Mucosa of stomach (tissue), 1 donor: ENCODE measurements around the gene VAC14.

ENCODE experiments used
- H3K27me3 ChIP-seq: one replicate; pipeline ENCODE4 v1.7.0; 2013; ENCODE audit warnings: mild to moderate bottlenecking, low read length; ENCODE audit not compliant: control insufficient read depth, insufficient read depth
- H3K36me3 ChIP-seq: one replicate; pipeline ENCODE4 v1.7.0; 2013; ENCODE audit warnings: low read length; ENCODE audit not compliant: control insufficient read depth, insufficient read depth
- H3K4me1 ChIP-seq: one replicate; pipeline ENCODE4 v1.7.0; 2013; ENCODE audit warnings: mild to moderate bottlenecking, low read length; ENCODE audit not compliant: control insufficient read depth, insufficient read depth
- H3K4me3 ChIP-seq: one replicate; pipeline ENCODE4 v1.7.0; 2013; ENCODE audit warnings: low read length
- H3K9ac ChIP-seq: one replicate; pipeline ENCODE4 v1.7.0; 2013; ENCODE audit warnings: mild to moderate bottlenecking, low read length, moderate library complexity
- H3K9me3 ChIP-seq: one replicate; pipeline ENCODE4 v1.7.0; 2013; ENCODE audit warnings: mild to moderate bottlenecking, low read length, moderate library complexity; ENCODE audit not compliant: control insufficient read depth
- donor health status: Pancreatic carcinoma.

Gene VAC14

DNA sequence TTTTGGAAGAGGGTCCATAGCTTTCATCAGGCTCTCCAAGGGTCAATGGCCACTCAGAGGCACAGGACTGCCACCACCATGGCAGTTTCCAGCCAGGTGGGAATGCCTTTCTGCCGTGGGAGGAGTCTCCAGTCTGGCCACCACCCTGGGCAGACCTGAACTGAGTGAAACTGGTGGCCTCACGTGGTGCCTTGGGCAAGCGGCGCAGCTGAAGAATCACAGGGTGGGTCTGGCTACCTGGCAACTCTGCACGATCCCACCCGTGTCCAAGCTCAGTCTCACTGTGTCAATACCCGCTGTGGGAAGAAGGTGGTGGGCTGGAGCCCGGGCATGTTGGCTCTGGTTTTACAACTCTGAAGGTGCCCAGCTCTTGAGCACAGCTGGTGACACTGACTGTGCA, 31.8 kb downstream of the VAC14 start:
- no peaks in the 10 kb centered on the region for H3K9me3 ChIP-seq
- no peaks in the 10 kb centered on the region for H3K36me3 ChIP-seq
- peaks cover 5% of the 10 kb centered on the region for H3K4me1 ChIP-seq
- H3K9ac ChIP-seq, result no peak overlapping the region
- no peaks in the 10 kb centered on the region for H3K27me3 ChIP-seq
- H3K4me3 ChIP-seq, result no peak overlapping the region

DNA sequence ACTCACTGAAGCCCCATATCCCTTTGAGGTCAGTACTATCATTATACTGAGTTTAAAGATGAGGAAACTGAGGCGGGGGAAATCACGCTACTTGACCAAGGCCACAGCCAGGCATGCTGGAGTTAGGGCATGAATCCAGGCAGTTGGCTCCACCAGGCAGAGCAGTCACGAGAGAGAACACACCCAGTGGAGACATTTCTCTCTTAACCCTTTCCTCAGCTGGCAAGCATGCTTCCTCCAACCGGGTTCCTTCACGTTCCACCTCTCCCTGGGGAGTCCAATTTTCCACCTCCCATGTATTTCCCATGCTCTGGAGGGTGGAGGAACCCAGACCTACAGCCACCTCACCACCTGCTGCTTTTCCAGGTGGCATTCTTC, 32.8 kb downstream of the VAC14 start:
- no peaks in the 10 kb centered on the region for H3K9me3 ChIP-seq
- no peak overlapping the region for H3K9ac ChIP-seq
- H3K4me3 ChIP-seq, result no peak overlapping the region
- peaks cover 5% of the 10 kb centered on the region for H3K4me1 ChIP-seq
- H3K36me3 ChIP-seq, result no peaks in the 10 kb centered on the region
- no peaks in the 10 kb centered on the region for H3K27me3 ChIP-seq

DNA sequence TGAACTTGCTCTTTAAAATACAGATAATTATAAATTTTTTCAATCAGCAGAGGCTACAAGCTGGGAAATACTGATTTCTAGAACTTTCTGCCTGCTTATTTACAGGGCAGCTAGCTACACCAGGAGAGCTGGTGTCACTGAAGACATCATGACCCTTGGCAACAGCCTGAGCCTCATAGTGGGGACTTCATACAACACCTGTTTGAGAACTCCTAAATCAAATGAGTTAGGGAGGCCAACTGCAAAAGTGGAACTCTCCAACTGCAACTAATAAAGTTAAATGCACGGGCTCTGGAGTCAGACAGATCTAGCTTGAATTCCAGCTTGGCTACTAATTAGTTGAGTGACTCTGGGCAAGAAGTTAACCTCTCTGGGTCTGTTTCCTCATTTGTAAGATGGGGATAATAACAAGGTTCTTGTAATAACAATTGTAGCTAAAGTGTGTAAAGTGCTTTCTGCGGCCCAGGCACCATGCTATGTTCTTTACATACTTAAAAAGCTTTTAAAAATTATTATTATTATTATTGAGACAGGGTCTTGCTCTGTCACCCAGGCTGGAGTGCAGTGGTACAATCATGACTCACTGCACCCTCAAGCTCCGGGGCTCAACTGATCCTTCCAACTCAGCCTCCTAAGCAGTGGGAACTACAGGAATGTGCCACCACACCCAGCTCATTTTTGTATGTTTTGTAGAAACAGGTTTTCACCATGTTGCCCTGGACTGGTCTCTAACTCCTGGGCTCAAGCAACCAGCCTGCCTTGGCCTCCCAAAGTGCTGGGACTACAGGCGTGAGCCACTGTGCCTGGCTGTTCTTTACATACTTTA, 33.4 kb downstream of the VAC14 start:
- Histone ChIP-seq H3K4me3 (no peak overlapping the region), H3K36me3 (no peaks in the 10 kb centered on the region), H3K4me1 (peaks cover 5% of the 10 kb centered on the region), H3K27me3 (no peaks in the 10 kb centered on the region), H3K9ac (no peak overlapping the region), H3K9me3 (no peaks in the 10 kb centered on the region)

DNA sequence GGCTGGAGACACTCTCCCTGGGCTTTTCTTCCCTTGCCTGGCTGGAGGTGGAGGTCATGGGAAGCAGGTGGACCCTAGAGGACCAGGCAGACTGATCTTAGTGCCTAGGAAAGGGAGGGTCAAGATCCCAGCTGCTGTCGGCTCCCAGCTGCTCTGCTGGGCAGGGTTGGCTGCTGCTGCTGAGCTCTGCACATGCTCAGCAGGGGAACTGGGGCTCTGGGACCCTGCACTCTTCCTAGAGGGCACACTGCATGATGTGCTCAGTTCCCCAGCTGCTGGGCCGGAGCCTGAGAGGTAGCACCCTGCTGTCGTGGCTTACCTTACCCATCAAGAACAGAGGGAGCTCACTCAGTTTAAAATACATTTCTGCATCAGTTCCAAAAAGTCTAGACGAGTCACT, 34.3 kb downstream of the VAC14 start:
- no peak overlapping the region for H3K9ac ChIP-seq
- H3K9me3 ChIP-seq, result no peaks in the 10 kb centered on the region
- no peaks in the 10 kb centered on the region for H3K27me3 ChIP-seq
- H3K4me1 ChIP-seq, result peaks cover 7% of the 10 kb centered on the region
- no peaks in the 10 kb centered on the region for H3K36me3 ChIP-seq
- H3K4me3 ChIP-seq, result no peak overlapping the region

DNA sequence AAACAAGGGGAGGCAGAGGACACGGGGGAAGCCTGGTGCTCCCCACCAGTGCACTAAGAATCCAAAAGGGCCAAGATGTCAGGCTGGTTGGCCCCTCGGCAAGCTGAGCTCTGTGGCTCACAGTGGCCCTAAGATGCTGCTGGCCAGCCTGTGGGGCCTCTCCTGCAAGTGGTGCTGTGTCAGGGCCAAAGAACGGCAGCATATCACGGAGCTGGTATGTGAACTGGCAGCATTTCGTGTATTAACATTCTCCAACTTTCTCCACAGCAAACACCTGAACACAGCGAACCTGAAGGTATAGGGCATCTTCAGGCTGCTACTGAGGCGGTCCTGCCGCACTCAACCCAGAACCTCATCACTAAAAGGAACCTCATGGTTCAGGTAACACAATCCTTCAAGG, 34.8 kb downstream of the VAC14 start:
- H3K36me3 ChIP-seq, result no peaks in the 10 kb centered on the region
- H3K4me3 ChIP-seq, result no peak overlapping the region
- peaks cover 12% of the 10 kb centered on the region for H3K4me1 ChIP-seq
- H3K9me3 ChIP-seq, result no peaks in the 10 kb centered on the region
- H3K9ac ChIP-seq, result no peak overlapping the region
- no peaks in the 10 kb centered on the region for H3K27me3 ChIP-seq

DNA sequence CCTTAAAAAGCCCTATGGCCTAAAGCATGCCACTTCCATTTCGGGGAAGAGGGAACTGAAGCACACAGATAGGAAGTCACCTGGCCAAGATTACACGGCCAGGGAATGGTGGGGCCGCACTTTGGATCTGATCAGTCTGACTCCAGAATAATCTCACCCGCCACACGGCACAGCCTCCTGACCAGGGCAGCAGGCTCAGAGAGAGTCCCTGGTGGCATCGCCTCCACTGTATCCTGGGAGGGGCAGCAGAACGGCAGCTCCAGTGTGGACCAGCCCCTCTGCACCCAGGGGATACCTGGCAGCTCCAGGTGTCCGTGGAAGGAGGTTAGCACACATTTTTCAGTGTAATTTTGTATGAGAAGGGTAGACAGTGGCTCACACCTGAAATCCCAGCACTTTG, 35.5 kb downstream of the VAC14 start:
- no peaks in the 10 kb centered on the region for H3K9me3 ChIP-seq
- H3K27me3 ChIP-seq, result no peaks in the 10 kb centered on the region
- H3K36me3 ChIP-seq, result no peaks in the 10 kb centered on the region
- H3K9ac ChIP-seq, result no peak overlapping the region
- peaks cover 17% of the 10 kb centered on the region for H3K4me1 ChIP-seq
- no peak overlapping the region for H3K4me3 ChIP-seq

DNA sequence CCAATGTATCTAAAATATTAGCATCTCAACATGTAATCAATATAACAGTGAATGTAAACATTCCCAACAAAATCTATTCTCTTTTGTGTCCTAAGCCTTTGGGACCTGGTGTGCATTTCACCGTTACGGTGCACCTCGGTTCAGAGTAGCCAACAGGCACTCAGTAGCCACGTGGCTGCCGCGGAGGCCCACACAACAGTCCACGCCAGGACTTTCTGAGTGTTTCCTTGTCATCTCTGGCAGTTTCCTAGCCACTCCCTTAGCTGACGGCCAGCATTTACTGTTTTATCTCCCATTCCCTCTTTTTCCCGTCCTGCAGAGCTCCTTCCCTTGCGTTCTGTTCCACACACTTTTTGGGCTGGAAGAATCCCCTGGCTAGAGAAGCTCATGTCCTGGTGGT, 36.3 kb downstream of the VAC14 start:
- H3K27me3 ChIP-seq, result no peaks in the 10 kb centered on the region
- no peak overlapping the region for H3K9ac ChIP-seq
- no peaks in the 10 kb centered on the region for H3K36me3 ChIP-seq
- H3K4me3 ChIP-seq, result no peak overlapping the region
- no peaks in the 10 kb centered on the region for H3K9me3 ChIP-seq
- peaks cover 26% of the 10 kb centered on the region for H3K4me1 ChIP-seq

DNA sequence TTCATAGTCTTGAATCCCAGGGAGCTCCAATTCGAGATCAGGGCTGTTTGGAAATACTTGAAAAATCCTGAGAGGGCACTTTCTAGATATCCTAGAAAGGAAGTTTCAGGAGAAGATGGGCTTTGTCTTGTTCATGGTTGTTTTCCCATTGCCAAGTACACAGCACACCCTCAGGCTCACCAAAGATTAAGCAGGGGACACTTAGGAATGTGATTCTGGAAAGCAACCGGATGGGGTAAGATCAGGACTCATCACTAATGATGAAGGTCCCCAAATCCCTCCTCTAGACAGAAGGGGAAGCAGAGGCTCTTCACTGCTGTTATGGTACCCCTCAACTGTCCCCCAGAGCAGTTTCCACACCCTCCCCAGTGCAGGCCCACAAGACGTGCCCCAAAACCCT, 40.7 kb downstream of the VAC14 start:
- no peak overlapping the region for H3K9ac ChIP-seq

DNA sequence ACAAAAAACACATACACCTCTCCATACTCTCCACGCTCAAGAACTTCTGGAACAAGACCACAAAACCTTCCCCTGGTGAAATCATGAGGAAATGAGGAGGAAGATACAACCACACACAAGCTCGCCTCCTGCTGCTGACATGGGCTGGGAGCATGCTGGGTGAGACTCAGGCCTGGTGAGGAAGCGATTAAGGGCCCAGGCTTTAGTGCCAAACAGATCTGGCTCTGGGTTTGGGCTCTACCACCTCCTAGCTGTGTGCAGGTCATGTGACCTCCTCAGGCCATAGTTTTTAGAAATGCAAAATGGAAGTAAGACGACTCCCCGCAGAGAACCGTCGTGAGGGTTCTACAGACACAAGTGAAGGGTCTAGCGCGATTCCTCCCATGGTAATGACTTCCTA, 41.3 kb downstream of the VAC14 start:
- H3K27me3 ChIP-seq, result no peaks in the 10 kb centered on the region
- H3K4me3 ChIP-seq, result no peak overlapping the region
- H3K9me3 ChIP-seq, result no peaks in the 10 kb centered on the region
- H3K36me3 ChIP-seq, result peaks cover 9% of the 10 kb centered on the region
- no peak overlapping the region for H3K9ac ChIP-seq
- peaks cover 33% of the 10 kb centered on the region for H3K4me1 ChIP-seq

More for the DNA sequence above, 40.7 kb downstream of the VAC14 start:
- Histone ChIP-seq H3K9me3 (no peaks in the 10 kb centered on the region), H3K36me3 (peaks cover 9% of the 10 kb centered on the region), H3K4me3 (no peak overlapping the region), H3K27me3 (no peaks in the 10 kb centered on the region), H3K4me1 (peaks cover 33% of the 10 kb centered on the region)

DNA sequence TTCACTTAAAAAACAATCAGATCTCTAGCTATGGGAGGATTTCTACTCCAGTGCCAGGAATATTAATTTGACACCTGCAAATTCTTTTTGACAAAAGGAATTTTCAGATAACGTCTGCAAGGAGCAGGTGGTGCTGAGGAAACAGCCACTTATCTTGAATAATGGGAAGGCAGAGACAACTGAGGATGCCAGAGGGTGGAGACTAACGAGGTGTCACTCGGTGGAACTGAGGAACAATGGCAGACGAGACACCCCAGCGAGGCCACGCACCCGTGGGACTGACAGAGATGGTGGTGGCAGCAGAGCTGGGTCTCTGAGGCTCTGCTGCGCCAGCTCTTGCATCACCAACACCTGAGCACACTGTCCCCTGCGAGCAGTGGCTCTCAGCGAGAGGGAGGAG, 42.2 kb downstream of the VAC14 start:
- Histone ChIP-seq H3K36me3 (peaks cover 9% of the 10 kb centered on the region), H3K4me1 (peaks cover 39% of the 10 kb centered on the region)

DNA sequence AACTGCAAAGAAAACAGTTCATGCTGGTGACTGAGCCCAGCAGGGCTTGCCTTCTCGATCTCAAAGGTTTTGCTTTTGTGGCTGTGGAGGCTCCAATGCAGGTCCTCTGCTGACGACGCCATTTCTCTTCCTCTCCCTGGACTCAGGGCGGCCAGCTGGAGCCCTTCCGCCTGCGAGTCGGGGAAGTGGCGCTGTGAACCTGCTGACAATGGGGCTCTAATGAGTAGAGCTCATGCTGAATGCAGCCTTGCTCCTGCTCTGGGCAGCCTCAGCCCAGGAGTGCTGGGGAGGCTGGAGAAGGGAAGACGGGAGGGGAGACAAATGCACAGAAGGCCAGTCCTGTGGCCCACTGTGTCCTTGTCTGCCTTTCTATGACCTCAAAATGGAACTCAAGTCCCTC, 43.8 kb downstream of the VAC14 start:
- peaks cover 9% of the 10 kb centered on the region for H3K36me3 ChIP-seq
- H3K9me3 ChIP-seq, result no peaks in the 10 kb centered on the region
- no peak overlapping the region for H3K4me3 ChIP-seq
- H3K4me1 ChIP-seq, result peaks cover 55% of the 10 kb centered on the region
- H3K27me3 ChIP-seq, result no peaks in the 10 kb centered on the region
- no peak overlapping the region for H3K9ac ChIP-seq

More for the DNA sequence above, 42.2 kb downstream of the VAC14 start:
- H3K4me3 ChIP-seq, result no peak overlapping the region
- H3K9ac ChIP-seq, result no peak overlapping the region
- no peaks in the 10 kb centered on the region for H3K27me3 ChIP-seq
- no peaks in the 10 kb centered on the region for H3K9me3 ChIP-seq

DNA sequence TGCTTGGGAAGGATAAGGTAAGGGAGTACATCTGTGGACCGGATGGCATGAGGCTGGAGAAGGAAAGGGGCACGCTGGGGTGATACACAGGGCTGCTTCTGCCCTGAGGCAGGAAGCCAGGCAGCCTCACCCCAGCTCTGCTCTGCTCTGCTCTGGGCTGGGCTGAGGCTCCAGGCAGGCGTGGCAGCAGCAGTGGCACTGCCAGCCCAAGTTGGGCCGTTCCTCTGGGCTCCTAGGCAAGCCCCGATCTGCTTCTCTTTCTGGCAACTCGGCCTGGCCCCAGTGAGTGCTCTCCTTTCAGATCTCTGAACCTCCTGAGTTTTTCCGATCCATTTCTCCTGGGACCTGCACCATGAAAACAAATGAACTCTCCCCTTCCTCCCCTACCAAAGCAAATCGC, 44.9 kb downstream of the VAC14 start:
- Histone ChIP-seq H3K4me1 (peaks cover 59% of the 10 kb centered on the region), H3K9me3 (no peaks in the 10 kb centered on the region), H3K9ac (no peak overlapping the region), H3K36me3 (peaks cover 9% of the 10 kb centered on the region), H3K4me3 (no peak overlapping the region), H3K27me3 (no peaks in the 10 kb centered on the region)
